Measurements from ENCODE around the gene PI3.

The PI3 gene

GRCh38 chr20:45187693-45188092 is 13.0 kb downstream of the PI3 start:
- no peak for DNase-seq (ENCODE audit: low read depth in 2 of 2)

GRCh38 chr20:45189067-45189609 is 14.4 kb downstream of the PI3 start:
- DNase-seq (ENCODE audit: low read depth in 2 of 2): no peak

GRCh38 chr20:45189861-45190260 is 15.2 kb downstream of the PI3 start:
- DNase-seq (ENCODE audit: low read depth in 2 of 2): no peak

- DNase-seq (ENCODE audit: low read depth in 2 of 2): no peak
These were observed 17.2 kb downstream of the PI3 start for GRCh38 chr20:45191926-45192325.

GRCh38 chr20:45193331-45193730 is 18.6 kb downstream of the PI3 start:
- no peak for DNase-seq (ENCODE audit: low read depth in 2 of 2)

GRCh38 chr20:45206725-45207124 is 32.0 kb downstream of the PI3 start, which contains the start of gene SEMG1:
Gene SEMG1, plus strand, starts transcription at chr20:45207033. Its CDS starts 21 bp downstream, at chr20:45207054.
- no peak for DNase-seq (ENCODE audit: low read depth in 2 of 2)

GRCh38 chr20:45209924-45210323 is 35.2 kb downstream of the PI3 start:
- no peak for DNase-seq (ENCODE audit: low read depth in 2 of 2)

GRCh38 chr20:45211569-45212474 is 37.1 kb downstream of the PI3 start:
- no peak for DNase-seq (ENCODE audit: low read depth in 2 of 2)

GRCh38 chr20:45212836-45213235 is 38.1 kb downstream of the PI3 start:
- DNase-seq (ENCODE audit: low read depth in 2 of 2): no peak

GRCh38 chr20:45218124-45218523 is 43.4 kb downstream of the PI3 start:
- no peak for DNase-seq (ENCODE audit: low read depth in 2 of 2)

GRCh38 chr20:45218636-45219035 is 43.9 kb downstream of the PI3 start:
- DNase-seq (ENCODE audit: low read depth in 2 of 2): no peak

GRCh38 chr20:45221076-45221475 is 46.4 kb downstream of the PI3 start, which contains the start of gene SEMG2:
Gene SEMG2, plus strand, starts transcription at chr20:45221373. Its CDS starts 17 bp downstream, at chr20:45221390.
- DNase-seq (ENCODE audit: low read depth in 2 of 2): no peak

GRCh38 chr20:45223136-45223535 is 48.4 kb downstream of the PI3 start:
- no peak for DNase-seq (ENCODE audit: low read depth in 2 of 2)
